Vagina (tissue), 2 donors: ENCODE data around the gene TNIP2.

Experiments used
- POLR2A ChIP-seq, 2 donors: fragments of 450-650 bp; IDR thresholded peaks; one replicate each; pipeline ENCODE4 v1.6.1; 2017; ENCODE audit warnings: antibody characterized with exemption in 2 of 2, mild to moderate bottlenecking in 2 of 2, moderate library complexity in 2 of 2
- POLR2AphosphoS5 ChIP-seq, 2 donors: sonication (generic); formaldehyde crosslinking; IDR thresholded peaks; one replicate each; pipeline ENCODE4 v1.9.0; 2017; ENCODE audit warnings: antibody characterized with exemption in 2 of 2, mild to moderate bottlenecking in 2 of 2, low read depth in 1 of 2; ENCODE audit not compliant: insufficient read depth in 1 of 2
- TF ChIP-seq, protein P1 (sequence below), 3 experiments: fragments of 450-650 bp in 2 of 3; fragments of 200-600 bp in 1 of 3; sonication (generic) in 1 of 3; IDR thresholded peaks; one replicate each; pipeline ENCODE4 v1.5.1; 2017 to 2019; ENCODE audit warnings: antibody characterized with exemption in 3 of 3, mild to moderate bottlenecking in 2 of 3, moderate library complexity in 2 of 3

GRCh38 chr4:2733001-2733843 is 22.9 kb downstream of the TNIP2 start:
- TF ChIP-seq, protein P1, sequence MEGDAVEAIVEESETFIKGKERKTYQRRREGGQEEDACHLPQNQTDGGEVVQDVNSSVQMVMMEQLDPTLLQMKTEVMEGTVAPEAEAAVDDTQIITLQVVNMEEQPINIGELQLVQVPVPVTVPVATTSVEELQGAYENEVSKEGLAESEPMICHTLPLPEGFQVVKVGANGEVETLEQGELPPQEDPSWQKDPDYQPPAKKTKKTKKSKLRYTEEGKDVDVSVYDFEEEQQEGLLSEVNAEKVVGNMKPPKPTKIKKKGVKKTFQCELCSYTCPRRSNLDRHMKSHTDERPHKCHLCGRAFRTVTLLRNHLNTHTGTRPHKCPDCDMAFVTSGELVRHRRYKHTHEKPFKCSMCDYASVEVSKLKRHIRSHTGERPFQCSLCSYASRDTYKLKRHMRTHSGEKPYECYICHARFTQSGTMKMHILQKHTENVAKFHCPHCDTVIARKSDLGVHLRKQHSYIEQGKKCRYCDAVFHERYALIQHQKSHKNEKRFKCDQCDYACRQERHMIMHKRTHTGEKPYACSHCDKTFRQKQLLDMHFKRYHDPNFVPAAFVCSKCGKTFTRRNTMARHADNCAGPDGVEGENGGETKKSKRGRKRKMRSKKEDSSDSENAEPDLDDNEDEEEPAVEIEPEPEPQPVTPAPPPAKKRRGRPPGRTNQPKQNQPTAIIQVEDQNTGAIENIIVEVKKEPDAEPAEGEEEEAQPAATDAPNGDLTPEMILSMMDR (IDR thresholded peaks at IDR 0.05) = no peak
- TF ChIP-seq POLR2AphosphoS5 (IDR thresholded peaks at IDR 0.05; ENCODE audit: insufficient read depth in 1 of 2, low read depth in 1 of 2) (no peak), POLR2A (IDR thresholded peaks at IDR 0.05) (no peak)
